Fibroblast of skin of left biceps (primary cell): ENCODE data around the gene TOP1.
"Not testable (repeated sequence)": the region's sequence is repeated elsewhere in the genome, so short reads cannot be mapped to it uniquely, and the experiment has no call there.

Source experiments
- DNase-seq, 2 experiments: peaks; one replicate each; pipeline ENCODE4 v3.0.0-alpha.2; 2013; ENCODE audit warnings: low read depth in 2 of 2

Gene TOP1

GRCh38 chr20:41128317-41128716, 99.7 kb downstream of the TOP1 start:
- DNase-seq: not testable (repeated sequence)

- DNase-seq: no peak
Observed at GRCh38 chr20:41131594-41132387, 103.2 kb downstream of the TOP1 start.

GRCh38 chr20:41132388-41132775, 103.8 kb downstream of the TOP1 start:
- DNase-seq: not testable (repeated sequence)

- no peak for DNase-seq
Observed at GRCh38 chr20:41133709-41134361, 105.2 kb downstream of the TOP1 start.

- no peak for DNase-seq
Observed at GRCh38 chr20:41134362-41135186, 106.0 kb downstream of the TOP1 start.

DNA sequence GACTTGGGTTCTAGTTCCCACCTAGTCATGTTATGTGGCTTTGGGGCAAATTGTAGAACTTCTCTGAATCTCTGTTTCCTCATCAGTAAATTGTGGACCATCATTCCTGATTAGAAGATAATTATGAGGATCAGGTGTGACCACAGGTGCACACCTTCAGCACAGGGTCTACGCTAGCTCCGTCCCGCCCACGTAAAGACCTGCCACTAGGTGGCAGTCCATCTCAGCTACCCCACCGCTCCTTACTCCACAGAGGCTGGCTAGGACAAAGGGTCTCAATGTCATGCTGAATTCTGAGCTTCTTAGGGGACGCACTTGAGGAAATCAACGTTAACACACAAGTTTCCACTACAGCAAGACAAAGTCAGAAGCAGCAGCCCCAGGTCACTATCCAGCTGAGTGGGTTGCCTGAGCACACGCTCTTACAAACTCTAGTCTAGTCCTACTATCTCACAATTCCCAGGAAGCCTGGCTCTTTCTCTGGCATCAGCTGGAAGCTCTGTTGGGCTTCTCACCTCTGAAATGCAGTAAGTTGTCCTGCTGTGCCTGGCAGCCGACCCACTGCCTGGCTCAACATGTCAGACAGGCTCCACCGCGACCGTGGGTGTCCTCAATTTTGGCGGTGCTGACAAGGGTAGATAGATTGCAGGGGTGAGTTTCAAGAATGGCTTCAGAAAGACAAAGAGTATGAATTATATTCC, 106.7 kb downstream of the TOP1 start:
- DNase-seq: no peak

DNA sequence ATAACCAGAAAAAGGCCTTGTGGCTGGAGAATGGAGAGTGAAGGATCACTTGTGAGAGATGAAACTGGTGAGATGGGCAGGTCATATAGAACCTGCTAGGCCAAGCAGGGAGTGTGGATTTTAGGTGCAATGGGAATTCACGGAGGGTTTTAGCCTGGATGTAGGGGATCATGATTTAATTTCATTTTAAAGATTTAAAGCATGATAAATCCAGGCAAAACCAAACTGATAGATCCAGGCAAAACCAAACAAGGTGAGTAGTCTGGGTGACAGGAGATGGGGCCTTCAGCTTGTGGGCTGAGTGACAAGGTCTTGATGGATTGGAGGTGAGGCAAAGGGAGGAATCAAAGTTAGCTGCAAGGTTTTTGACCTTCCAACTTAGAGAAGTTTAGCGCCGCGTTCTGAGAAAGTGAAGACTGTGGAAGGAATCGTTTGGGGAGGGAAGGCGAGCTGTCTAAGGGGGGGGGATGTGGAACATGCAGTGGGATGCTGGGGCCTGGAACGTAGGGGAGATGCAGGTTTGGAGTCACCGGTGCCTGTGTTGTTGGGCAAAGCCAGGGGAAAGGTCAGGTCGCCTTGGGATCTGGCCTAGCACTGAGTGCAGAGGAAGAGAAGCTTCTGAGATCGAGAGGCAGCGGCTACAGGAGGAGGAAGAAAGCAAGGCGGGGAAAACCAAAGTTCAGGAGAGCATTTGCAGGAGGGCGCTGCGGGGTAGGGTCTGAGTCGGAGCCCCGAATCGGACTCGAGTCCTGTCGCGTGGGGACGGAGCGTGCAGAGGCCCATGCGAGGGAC, 107.5 kb downstream of the TOP1 start:
- DNase-seq: no peak

GRCh38 chr20:41136680-41137613, 108.3 kb downstream of the TOP1 start, which contains the start of gene PLCG1:
PLCG1 (plus strand) TSS chr20:41137543; CDS start chr20:41137642, 99 bp downstream.
- peak; percentile 49 to 59 for DNase-seq

GRCh38 chr20:41137614-41138474, 109.2 kb downstream of the TOP1 start:
- DNase-seq: peak; percentile 37

GRCh38 chr20:41138475-41139226, 110.0 kb downstream of the TOP1 start:
- DNase-seq: no peak

- no peak for DNase-seq
Observed at GRCh38 chr20:41139227-41140093, 110.8 kb downstream of the TOP1 start.

GRCh38 chr20:41140226-41141133, 111.9 kb downstream of the TOP1 start:
- DNase-seq: no peak

- no peak for DNase-seq
Observed at GRCh38 chr20:41141153-41141815, 112.7 kb downstream of the TOP1 start.

GRCh38 chr20:41142245-41142644, 113.6 kb downstream of the TOP1 start:
- DNase-seq: no peak

GRCh38 chr20:41142919-41143318, 114.3 kb downstream of the TOP1 start:
- DNase-seq: no peak
